PC-3 (cell line): Measurements from ENCODE around the gene PCP4. TPM values are rescaled to one million over a fixed set of nuclear protein-coding genes. Genes with fewer than 3 reads are reported as not detected.

ENCODE experiments used
- total RNA-seq: library from RNA; depleted of rRNA; stranded (reverse); fragments of >200 nt; gene quantifications from 2 replicates; pipeline ENCODE4 v1.2.3, GENCODE V29; 2014; rRNA removed

Gene PCP4
- total RNA-seq, 1 experiment from 2014 or later: not detected

Other genes starting within 250 kb of the PCP4 start
- not detected in 2 replicates for gene IGSF5, start 122.3 kb upstream of the PCP4 start, total RNA-seq